Osteoblast (primary cell): ENCODE measurements around the gene OLFM4. TPM values are rescaled to one million over a fixed set of nuclear protein-coding genes. Genes with fewer than 3 reads are reported as not detected.

Experiments
- DNase-seq: peaks from one replicate; pipeline ENCODE4 v3.0.0; 2011; ENCODE audit warnings: low spot score, mixed read lengths; ENCODE audit not compliant: insufficient read length; ENCODE audit errors: missing footprints
- H2AFZ ChIP-seq: 2 replicates; pipeline ENCODE4 v1.6.0; 2011; ENCODE audit warnings: mild to moderate bottlenecking, low read length
- H3K27ac ChIP-seq: 2 replicates; pipeline ENCODE4 v1.5.1; 2011; ENCODE audit warnings: mild to moderate bottlenecking, low read depth, low read length, moderate library complexity
- H3K27me3 ChIP-seq: 2 replicates; pipeline ENCODE4 v1.6.0; 2012; ENCODE audit warnings: mild to moderate bottlenecking, control low read depth, inconsistent platforms, low read length, moderate library complexity; ENCODE audit not compliant: insufficient read depth
- H3K36me3 ChIP-seq: 2 replicates; pipeline ENCODE4 v1.5.1; 2011; ENCODE audit warnings: mild to moderate bottlenecking, low read length, control low read depth, moderate library complexity; ENCODE audit not compliant: insufficient read depth
- H3K4me1 ChIP-seq: 2 replicates; pipeline ENCODE4 v1.5.1; 2011; ENCODE audit warnings: mild to moderate bottlenecking, low read length, control low read depth, moderate library complexity; ENCODE audit not compliant: insufficient read depth
- H3K4me2 ChIP-seq: 2 replicates; pipeline ENCODE4 v1.6.0; 2011; ENCODE audit warnings: mild to moderate bottlenecking, low read length; ENCODE audit not compliant: insufficient read depth
- H3K4me3 ChIP-seq: fragments of 200-600 bp; sonication (generic); 3 replicates; pipeline ENCODE4 v1.5.1; 2012; ENCODE audit warnings: mild to moderate bottlenecking, low read length, inconsistent platforms; ENCODE audit not compliant: insufficient read depth
- H3K79me2 ChIP-seq: 2 replicates; pipeline ENCODE4 v1.6.0; 2012; ENCODE audit warnings: mild to moderate bottlenecking, low read length, control low read depth, inconsistent platforms; ENCODE audit not compliant: insufficient read depth
- H3K9me3 ChIP-seq: 2 replicates; pipeline ENCODE4 v1.5.1; 2011; ENCODE audit warnings: low read depth, low read length, control low read depth
- H4K20me1 ChIP-seq: 2 replicates; pipeline ENCODE4 v1.6.0; 2012; ENCODE audit warnings: mild to moderate bottlenecking, low read length, control low read depth; ENCODE audit not compliant: insufficient read depth
- CTCF ChIP-seq: IDR thresholded peaks from 2 replicates; pipeline ENCODE4 v1.5.1; 2011; ENCODE audit warnings: mild to moderate bottlenecking, low read depth, low read length, moderate library complexity; ENCODE audit errors: extremely low read depth
- total RNA-seq: library from RNA; depleted of rRNA; stranded (reverse); fragments of >200 nt; gene quantifications from 2 replicates; pipeline ENCODE4 v1.2.3, GENCODE V29; 2012

OLFM4 gene
- total RNA-seq, 1 donor = under 0.01 TPM

GRCh38 chr13:53043398-53043797, 14.8 kb downstream of the OLFM4 start:
- Histone ChIP-seq H2AFZ (no peak overlapping the region), H3K9me3 (no peaks in the 10 kb centered on the region), H3K27ac (no peak overlapping the region), H3K4me3 (no peak overlapping the region), H3K79me2 (no peaks in the 10 kb centered on the region), H3K4me2 (no peak overlapping the region), H3K36me3 (no peaks in the 10 kb centered on the region), H3K27me3 (no peaks in the 10 kb centered on the region), H4K20me1 (no peaks in the 10 kb centered on the region), H3K4me1 (no peaks in the 10 kb centered on the region)
- TF ChIP-seq CTCF = no peak
- no peak for DNase-seq

GRCh38 chr13:53045189-53045588, 16.6 kb downstream of the OLFM4 start:
- no peak for DNase-seq
- no peaks in the 10 kb centered on the region for H3K9me3 ChIP-seq
- H4K20me1 ChIP-seq = no peaks in the 10 kb centered on the region
- no peaks in the 10 kb centered on the region for H3K36me3 ChIP-seq
- no peak overlapping the region for H3K27ac ChIP-seq
- H3K4me2 ChIP-seq = no peak overlapping the region
- TF ChIP-seq CTCF = no peak
- H3K4me1 ChIP-seq = no peaks in the 10 kb centered on the region
- H3K4me3 ChIP-seq = no peak overlapping the region
- no peak overlapping the region for H2AFZ ChIP-seq
- no peaks in the 10 kb centered on the region for H3K79me2 ChIP-seq
- H3K27me3 ChIP-seq = no peaks in the 10 kb centered on the region

- no peak overlapping the region for H3K4me3 ChIP-seq
- DNase-seq = no peak
- H3K9me3 ChIP-seq = no peaks in the 10 kb centered on the region
- no peak for TF ChIP-seq CTCF
- H2AFZ ChIP-seq = no peak overlapping the region
- no peak overlapping the region for H3K27ac ChIP-seq
- H3K4me1 ChIP-seq = no peaks in the 10 kb centered on the region
- no peaks in the 10 kb centered on the region for H3K36me3 ChIP-seq
- H3K4me2 ChIP-seq = no peak overlapping the region
- H3K27me3 ChIP-seq = no peaks in the 10 kb centered on the region
- no peaks in the 10 kb centered on the region for H4K20me1 ChIP-seq
- H3K79me2 ChIP-seq = no peaks in the 10 kb centered on the region
Measured at GRCh38 chr13:53048880-53049279, 20.3 kb downstream of the OLFM4 start.

- H3K36me3 ChIP-seq = no peaks in the 10 kb centered on the region
- no peak overlapping the region for H3K4me3 ChIP-seq
- H3K79me2 ChIP-seq = no peaks in the 10 kb centered on the region
- no peak for DNase-seq
- H2AFZ ChIP-seq = no peak overlapping the region
- H3K27me3 ChIP-seq = no peaks in the 10 kb centered on the region
- no peak for TF ChIP-seq CTCF
- no peaks in the 10 kb centered on the region for H4K20me1 ChIP-seq
- no peak overlapping the region for H3K4me2 ChIP-seq
- H3K9me3 ChIP-seq = no peaks in the 10 kb centered on the region
- no peaks in the 10 kb centered on the region for H3K4me1 ChIP-seq
- no peak overlapping the region for H3K27ac ChIP-seq
Measured at GRCh38 chr13:53050151-53050550, 21.5 kb downstream of the OLFM4 start.
